BLaER1 treated with 17β-estradiol and CSF1 and Interleukin-3, amounts not matched to agents 10 nM and 100 nM (cell line): Measurements from ENCODE around the gene SLC35C1.
"Not testable (repeated sequence)": the region's sequence is repeated elsewhere in the genome, so short reads cannot be mapped to it uniquely, and the experiment has no call there.

Experiments used
- H3K27ac ChIP-seq, 11 experiments: shearing (Covaris generic); formaldehyde crosslinking; 2 replicates each; pipeline ENCODE4 v1.8.1; 2022
- H3K27me3 ChIP-seq, 11 experiments: shearing (Covaris generic); formaldehyde crosslinking; 2 replicates each; pipeline ENCODE4 v1.8.1; 2022
- H3K36me3 ChIP-seq, 11 experiments: shearing (Covaris generic); formaldehyde crosslinking; 2 replicates each; pipeline ENCODE4 v1.8.1; 2022
- H3K4me1 ChIP-seq, 10 experiments: shearing (Covaris generic); formaldehyde crosslinking; 2 replicates each; pipeline ENCODE4 v1.8.1; 2022
- H3K4me2 ChIP-seq, 11 experiments: shearing (Covaris generic); formaldehyde crosslinking; 2 replicates each; pipeline ENCODE4 v1.8.1; 2022
- H3K4me3 ChIP-seq, 10 experiments: shearing (Covaris generic); formaldehyde crosslinking; 2 replicates each; pipeline ENCODE4 v1.8.1; 2022
- H3K9ac ChIP-seq, 11 experiments: shearing (Covaris generic); formaldehyde crosslinking; 2 replicates each; pipeline ENCODE4 v1.8.1; 2022
- H3K9me3 ChIP-seq, 11 experiments: shearing (Covaris generic); formaldehyde crosslinking; replicated peaks in 1 of 11; 2 replicates each; pipeline ENCODE4 v1.8.1; 2022
- H4K20me1 ChIP-seq, 11 experiments: shearing (Covaris generic); formaldehyde crosslinking; 2 replicates each; pipeline ENCODE4 v1.8.1; 2022
- Cebpa-rat ChIP-seq, 11 experiments: shearing (Covaris generic); IDR thresholded peaks; 2 replicates each; pipeline ENCODE4 v1.8.1; 2022

Gene SLC35C1

GRCh38 chr11:45811571-45812290 lies 6.8 kb downstream of the SLC35C1 start:
- peaks cover 12 to 64% (median 57%) of the 10 kb centered on the region in 11 experiments; a peak in 18 of 22 replicates for H4K20me1 ChIP-seq
- no peaks in the 10 kb centered on the region for H3K9me3 ChIP-seq
- H3K27me3 ChIP-seq, result no peaks in the 10 kb centered on the region
- H3K4me1 ChIP-seq, result peaks cover 39 to 60% (median 52%) of the 10 kb centered on the region in 10 experiments
- no peak for TF ChIP-seq Cebpa-rat (IDR thresholded peaks at IDR 0.05)
- H3K9ac ChIP-seq, result peak overlapping the region in 1 of 11 experiments; percentile 14; a peak in 2 of 22 replicates
- H3K4me3 ChIP-seq, result no peak overlapping the region
- peak overlapping the region in 8 of 11 experiments; percentile 32 to 71 (median 64); a peak in 16 of 22 replicates for H3K4me2 ChIP-seq
- H3K27ac ChIP-seq, result peak overlapping the region in 3 of 11 experiments; percentile 19 to 30 (median 28); a peak in 2 of 22 replicates
- peaks cover 24 to 56% (median 36%) of the 10 kb centered on the region in 11 experiments for H3K36me3 ChIP-seq

GRCh38 chr11:45812581-45813548 lies 7.9 kb downstream of the SLC35C1 start:
- no peaks in the 10 kb centered on the region for H3K9me3 ChIP-seq
- H3K9ac ChIP-seq, result no peak overlapping the region
- H3K4me1 ChIP-seq, result peaks cover 28 to 49% (median 41%) of the 10 kb centered on the region in 10 experiments
- no peaks in the 10 kb centered on the region for H3K27me3 ChIP-seq
- H3K4me3 ChIP-seq, result no peak overlapping the region
- no peak overlapping the region; a peak in 1 of 22 replicates for H3K4me2 ChIP-seq
- peaks cover 24 to 51% (median 34%) of the 10 kb centered on the region in 11 experiments for H3K36me3 ChIP-seq
- H4K20me1 ChIP-seq, result peaks cover 5 to 55% (median 47%) of the 10 kb centered on the region in 11 experiments; a peak in 17 of 22 replicates
- H3K27ac ChIP-seq, result no peak overlapping the region
- TF ChIP-seq Cebpa-rat (IDR thresholded peaks at IDR 0.05), result no peak

- H3K9me3 ChIP-seq, result no peaks in the 10 kb centered on the region; a peak in 1 of 22 replicates
- peaks cover 0 to 24% (median 16%) of the 10 kb centered on the region in 10 experiments; a peak in 19 of 20 replicates for H3K4me1 ChIP-seq
- H3K36me3 ChIP-seq, result peaks cover 7 to 22% (median 18%) of the 10 kb centered on the region in 11 experiments
- H3K27me3 ChIP-seq, result no peaks in the 10 kb centered on the region
- H3K9ac ChIP-seq, result no peak overlapping the region
- no peak overlapping the region for H3K4me3 ChIP-seq
- TF ChIP-seq Cebpa-rat (IDR thresholded peaks at IDR 0.05), result no peak
- no peak overlapping the region for H3K27ac ChIP-seq
- H3K4me2 ChIP-seq, result no peak overlapping the region
- peaks cover 0 to 26% (median 22%) of the 10 kb centered on the region in 11 experiments; a peak in 16 of 22 replicates for H4K20me1 ChIP-seq
Measured at GRCh38 chr11:45815747-45816146, 10.8 kb downstream of the SLC35C1 start.

- Histone ChIP-seq H3K9me3 (no peaks in the 10 kb centered on the region; a peak in 1 of 22 replicates), H3K27ac (no peak overlapping the region), H3K4me1 (peaks cover 0 to 15% (median 7%) of the 10 kb centered on the region in 10 experiments; a peak in 15 of 20 replicates), H3K36me3 (peaks cover 0 to 13% (median 10%) of the 10 kb centered on the region in 11 experiments; a peak in 18 of 22 replicates), H3K4me2 (no peak overlapping the region), H3K4me3 (no peak overlapping the region), H3K27me3 (no peaks in the 10 kb centered on the region), H4K20me1 (peaks cover 0 to 17% (median 14%) of the 10 kb centered on the region in 11 experiments; a peak in 14 of 22 replicates), H3K9ac (no peak overlapping the region)
- no peak for TF ChIP-seq Cebpa-rat (IDR thresholded peaks at IDR 0.05)
Measured at GRCh38 chr11:45816614-45817013, 11.7 kb downstream of the SLC35C1 start.

GRCh38 chr11:45817191-45817590 lies 12.2 kb downstream of the SLC35C1 start:
- H4K20me1 ChIP-seq, result peaks cover 0 to 12% (median 8%) of the 10 kb centered on the region in 11 experiments; a peak in 13 of 22 replicates
- peaks cover 0 to 9% (median 2%) of the 10 kb centered on the region in 10 experiments; a peak in 8 of 20 replicates for H3K4me1 ChIP-seq
- no peak overlapping the region for H3K4me2 ChIP-seq
- H3K9ac ChIP-seq, result no peak overlapping the region
- no peak for TF ChIP-seq Cebpa-rat (IDR thresholded peaks at IDR 0.05)
- no peaks in the 10 kb centered on the region; a peak in 1 of 22 replicates for H3K9me3 ChIP-seq
- no peak overlapping the region for H3K27ac ChIP-seq
- no peak overlapping the region for H3K4me3 ChIP-seq
- no peaks in the 10 kb centered on the region for H3K27me3 ChIP-seq
- H3K36me3 ChIP-seq, result peaks cover 0 to 7% (median 5%) of the 10 kb centered on the region in 11 experiments; a peak in 15 of 22 replicates

- H3K4me1 ChIP-seq, result peaks cover 5 to 14% (median 12%) of the 10 kb centered on the region in 10 experiments; a peak in 16 of 20 replicates
- H3K9ac ChIP-seq, result no peak overlapping the region
- no peaks in the 10 kb centered on the region for H3K27me3 ChIP-seq
- TF ChIP-seq Cebpa-rat (IDR thresholded peaks at IDR 0.05), result no peak
- H4K20me1 ChIP-seq, result no peaks in the 10 kb centered on the region
- no peaks in the 10 kb centered on the region; a peak in 1 of 22 replicates for H3K9me3 ChIP-seq
- H3K27ac ChIP-seq, result no peak overlapping the region
- no peak overlapping the region for H3K4me2 ChIP-seq
- no peaks in the 10 kb centered on the region for H3K36me3 ChIP-seq
- H3K4me3 ChIP-seq, result no peak overlapping the region
Measured at GRCh38 chr11:45818961-45819605, 14.1 kb downstream of the SLC35C1 start.

GRCh38 chr11:45820211-45820857 lies 15.4 kb downstream of the SLC35C1 start:
- peaks cover 5 to 21% (median 16%) of the 10 kb centered on the region in 10 experiments; a peak in 16 of 20 replicates for H3K4me1 ChIP-seq

GRCh38 chr11:45826492-45826891 lies 21.5 kb downstream of the SLC35C1 start:
- not testable (repeated sequence) for H3K27me3 ChIP-seq, H3K9me3 ChIP-seq, H3K27ac ChIP-seq, H3K9ac ChIP-seq, H3K4me2 ChIP-seq, H3K4me3 ChIP-seq, H3K36me3 ChIP-seq, H4K20me1 ChIP-seq
- peaks cover 5 to 21% (median 16%) of the 10 kb centered on the region in 10 experiments; a peak in 16 of 20 replicates for H3K4me1 ChIP-seq

More at GRCh38 chr11:45820211-45820857, 15.4 kb downstream of the SLC35C1 start:
- Histone ChIP-seq H3K9me3 (no peaks in the 10 kb centered on the region; a peak in 1 of 22 replicates), H3K4me3 (no peak overlapping the region), H3K27me3 (no peaks in the 10 kb centered on the region), H3K4me2 (no peak overlapping the region), H3K27ac (no peak overlapping the region), H3K9ac (no peak overlapping the region), H4K20me1 (no peaks in the 10 kb centered on the region), H3K36me3 (no peaks in the 10 kb centered on the region)
- no peak for TF ChIP-seq Cebpa-rat (IDR thresholded peaks at IDR 0.05)
